HG03103 (cell line): ENCODE measurements around the gene LOXL1.
"Not testable (repeated sequence)": the region's sequence is repeated elsewhere in the genome, so short reads cannot be mapped to it uniquely, and the experiment has no call there.

Experiments used
- ATAC-seq: cut with Tn5 transposase; IDR thresholded peaks from one replicate; pipeline ENCODE4 v1.9.1; 2021; ENCODE audit warnings: low read depth; ENCODE audit not compliant: unreplicated experiment

LOXL1 gene

DNA sequence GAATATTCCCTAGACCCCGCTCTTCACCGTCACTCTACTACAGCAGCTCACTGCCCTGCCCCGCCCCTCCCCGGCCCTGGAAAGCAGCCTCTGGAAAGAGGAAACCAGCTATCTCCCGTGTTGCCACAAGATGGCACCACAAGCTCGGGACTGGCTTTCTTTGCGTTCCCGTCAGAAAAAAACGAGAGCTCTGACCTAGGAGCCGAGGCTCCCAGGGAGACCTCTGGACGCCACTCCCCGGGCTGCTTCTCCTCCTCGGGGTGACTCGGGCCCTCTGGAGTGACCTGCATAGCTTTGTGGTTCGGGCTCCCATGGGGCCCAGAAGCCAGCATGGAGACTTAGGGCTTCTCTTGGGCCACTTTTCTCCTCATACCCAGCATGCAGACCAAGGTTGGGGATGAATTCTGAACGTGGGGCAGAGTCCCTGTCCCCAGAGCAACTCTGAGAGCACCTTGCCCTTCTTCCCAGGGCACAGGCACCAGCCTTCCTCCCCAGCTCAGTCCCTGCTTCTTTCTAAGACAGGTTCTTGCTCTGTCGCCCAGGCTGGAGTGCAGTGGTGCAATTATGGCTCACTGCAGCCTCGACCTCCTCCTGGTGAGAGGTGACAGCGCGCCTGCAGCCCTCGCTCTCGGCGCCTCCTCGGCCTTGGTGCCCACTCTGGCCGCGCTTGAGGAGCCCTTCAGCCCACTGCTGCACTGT, 46.9 kb downstream of the LOXL1 start:
- ATAC-seq: peak; percentile 60

GRCh38 chr15:73973683-73974200, 47.5 kb downstream of the LOXL1 start:
- ATAC-seq: not testable (repeated sequence)

DNA sequence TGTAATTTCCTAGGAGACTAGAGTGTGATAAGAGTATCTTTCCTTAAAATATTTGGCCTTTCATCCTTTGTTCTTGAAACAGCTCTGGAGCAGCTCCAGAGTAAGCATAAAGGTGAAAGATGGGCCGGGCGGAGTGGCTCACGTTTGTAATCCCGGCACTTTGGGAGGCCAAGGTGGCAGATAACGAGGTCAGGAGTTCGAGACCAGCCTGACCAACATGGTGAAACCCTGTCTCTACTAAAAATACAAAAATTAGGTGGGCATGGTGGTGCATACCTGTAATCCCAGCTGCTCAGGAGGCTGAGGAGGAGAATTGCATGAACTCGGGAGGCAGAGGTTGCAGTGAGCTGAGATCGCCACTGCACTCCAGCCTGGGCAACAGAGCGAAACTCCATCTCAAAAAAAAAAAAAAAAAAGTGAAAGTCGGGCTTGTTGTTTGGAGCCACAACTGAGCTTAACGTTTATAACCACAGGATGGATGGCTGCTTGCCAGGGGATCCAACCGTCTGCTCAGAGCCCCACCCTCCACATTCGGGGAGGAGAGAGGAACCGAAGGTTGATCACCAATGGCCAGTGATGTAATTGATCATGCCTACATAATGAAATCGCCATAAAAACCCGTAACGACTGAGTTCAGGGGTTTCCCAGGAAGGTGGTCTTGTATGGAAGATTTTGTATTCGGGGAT, 49.3 kb downstream of the LOXL1 start:
- not testable (repeated sequence) for ATAC-seq

DNA sequence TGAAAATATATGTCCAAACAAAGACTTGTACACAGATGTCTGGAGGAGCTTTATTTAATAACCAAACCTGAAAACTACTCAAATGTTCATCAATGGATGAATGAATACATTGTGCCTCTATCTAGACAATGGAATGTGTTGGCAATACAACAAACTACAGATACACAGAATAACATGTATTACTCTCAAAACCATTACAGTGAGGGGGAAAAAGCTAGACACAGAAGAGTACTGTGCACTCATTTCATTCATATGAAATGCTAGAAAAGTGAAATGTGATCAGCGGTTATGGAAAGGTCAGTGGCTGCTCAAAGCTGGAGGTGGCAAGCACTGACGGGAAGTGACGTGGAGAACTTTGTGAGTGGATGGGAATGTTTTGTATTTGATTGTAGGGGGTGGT, 52.6 kb downstream of the LOXL1 start:
- ATAC-seq: no peak

- no peak for ATAC-seq
Observed at GRCh38 chr15:73979636-73980035, 53.4 kb downstream of the LOXL1 start.

DNA sequence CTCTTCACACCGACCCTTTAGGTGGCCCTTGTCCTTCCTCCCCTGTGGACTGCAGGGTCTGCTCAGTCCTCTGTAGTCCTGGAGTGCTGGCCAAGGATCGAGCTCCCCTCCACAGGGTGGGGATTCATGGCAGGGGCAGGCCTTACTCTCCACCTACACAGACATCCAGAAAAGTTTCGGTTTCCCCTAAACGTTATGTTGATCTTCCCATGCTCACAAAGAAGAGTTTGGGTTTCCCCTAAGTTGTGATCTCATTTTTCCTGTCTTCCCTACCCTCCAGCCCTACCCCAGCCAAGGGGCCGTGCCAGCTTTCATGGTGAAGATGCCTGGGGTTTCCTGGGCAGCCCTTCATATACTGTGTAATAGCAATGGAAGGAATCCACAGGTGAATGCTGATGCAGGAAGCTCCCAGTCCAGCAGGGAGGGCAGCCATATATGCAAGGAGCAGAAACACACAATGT, 55.5 kb downstream of the LOXL1 start:
- no peak for ATAC-seq

- ATAC-seq: peak; percentile 57
Observed at GRCh38 chr15:73982222-73982962, 56.1 kb downstream of the LOXL1 start.

DNA sequence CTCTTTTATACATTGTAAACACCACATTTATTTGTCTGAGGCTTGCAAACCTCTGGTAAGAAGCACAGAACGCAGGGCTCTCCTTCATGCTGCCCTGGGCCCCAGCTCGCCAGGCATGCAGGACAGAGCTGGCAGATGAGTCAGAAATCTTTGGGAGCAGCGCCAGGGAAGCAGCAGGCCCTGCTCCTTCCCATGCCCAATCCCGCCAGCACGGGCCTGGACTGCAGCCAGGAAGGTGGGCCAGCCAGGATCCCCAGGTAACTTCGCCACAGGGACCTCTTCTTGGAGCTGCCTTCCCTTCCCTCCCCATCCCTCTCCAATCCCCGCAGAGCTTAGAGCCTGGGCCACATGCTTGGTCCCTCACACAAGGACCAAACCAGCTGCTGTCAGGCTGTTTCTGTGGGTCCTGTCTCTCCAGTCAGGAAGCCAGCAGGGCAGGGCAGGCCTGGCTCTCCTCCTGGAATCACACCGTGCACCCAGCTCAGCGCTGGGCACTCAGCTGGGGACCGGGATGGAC, 57.0 kb downstream of the LOXL1 start:
- ATAC-seq: no peak

GRCh38 chr15:73983773-73984172, 57.5 kb downstream of the LOXL1 start:
- no peak for ATAC-seq

DNA sequence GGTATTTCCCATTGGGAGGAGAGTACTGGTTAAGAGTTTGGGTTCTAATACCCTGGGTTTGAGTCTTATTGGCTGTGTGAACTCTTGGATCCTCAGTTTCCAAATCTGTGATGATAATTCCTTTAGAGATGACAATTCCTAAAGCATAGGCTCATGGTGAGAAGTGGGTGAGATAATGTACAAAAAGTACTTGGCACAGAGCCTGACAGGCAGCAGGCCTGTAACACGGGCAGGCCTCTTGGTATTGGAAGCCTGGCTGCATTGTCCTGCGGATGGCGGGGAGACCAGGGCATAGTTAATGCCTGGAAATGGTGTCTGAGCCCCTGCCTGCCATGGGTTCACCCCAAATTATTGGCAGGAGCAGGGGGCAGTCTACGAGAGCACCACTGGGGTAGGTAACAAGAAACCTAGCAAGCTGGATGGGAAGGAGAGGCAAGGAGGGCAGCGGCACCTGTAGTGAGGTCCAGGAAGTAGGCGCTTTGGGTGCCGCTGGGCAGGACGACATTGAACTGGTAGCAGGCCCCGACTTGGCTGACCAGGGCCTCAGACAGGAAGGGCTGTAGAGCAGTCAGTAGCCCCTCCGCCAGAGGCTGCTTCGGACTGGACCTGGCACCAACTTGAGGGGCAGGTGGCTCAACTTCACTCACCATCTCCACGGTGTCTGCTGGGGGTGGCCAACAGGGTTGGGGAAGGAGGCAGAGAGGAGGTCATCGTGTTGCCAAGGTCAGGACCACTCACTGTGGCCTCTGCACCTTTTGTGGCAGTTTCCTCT, 58.1 kb downstream of the LOXL1 start:
- no peak for ATAC-seq

DNA sequence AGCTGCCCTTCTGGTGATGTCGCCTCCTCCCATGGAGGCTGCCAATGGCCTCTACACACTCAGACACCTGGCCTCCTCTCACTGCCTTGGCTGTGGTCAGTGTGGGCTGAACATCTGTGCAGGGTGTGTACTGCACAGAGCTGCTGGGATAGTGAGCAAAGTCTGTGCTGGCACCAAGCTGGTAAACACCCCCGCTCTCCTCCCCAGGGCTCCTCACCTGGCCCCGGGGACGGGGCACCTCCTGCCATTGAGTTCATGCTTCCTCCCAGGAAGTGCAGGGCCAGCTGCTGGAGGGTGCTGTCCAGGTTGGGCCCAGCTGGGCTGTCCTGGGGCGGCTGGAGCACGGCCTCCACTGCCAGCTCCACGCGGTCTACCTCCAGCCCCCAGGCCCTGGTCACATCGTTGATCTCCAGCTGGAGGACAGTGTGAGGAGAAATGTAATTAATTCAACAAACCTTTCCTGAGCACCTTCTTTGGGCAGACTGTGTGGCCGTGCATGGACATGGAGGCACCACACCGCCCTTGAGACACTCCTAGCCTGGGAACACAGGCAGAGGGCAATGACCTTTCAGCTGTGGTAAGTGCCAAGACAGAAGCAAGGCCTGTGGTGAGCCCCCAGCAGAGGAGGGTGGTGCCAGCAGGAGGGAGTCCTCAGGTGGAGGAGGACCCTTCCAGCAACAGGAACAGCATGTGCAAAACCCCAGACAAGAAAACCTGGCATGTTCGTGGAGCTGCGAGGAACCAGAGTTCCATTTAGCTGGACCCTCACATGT, 59.0 kb downstream of the LOXL1 start:
- ATAC-seq: no peak

DNA sequence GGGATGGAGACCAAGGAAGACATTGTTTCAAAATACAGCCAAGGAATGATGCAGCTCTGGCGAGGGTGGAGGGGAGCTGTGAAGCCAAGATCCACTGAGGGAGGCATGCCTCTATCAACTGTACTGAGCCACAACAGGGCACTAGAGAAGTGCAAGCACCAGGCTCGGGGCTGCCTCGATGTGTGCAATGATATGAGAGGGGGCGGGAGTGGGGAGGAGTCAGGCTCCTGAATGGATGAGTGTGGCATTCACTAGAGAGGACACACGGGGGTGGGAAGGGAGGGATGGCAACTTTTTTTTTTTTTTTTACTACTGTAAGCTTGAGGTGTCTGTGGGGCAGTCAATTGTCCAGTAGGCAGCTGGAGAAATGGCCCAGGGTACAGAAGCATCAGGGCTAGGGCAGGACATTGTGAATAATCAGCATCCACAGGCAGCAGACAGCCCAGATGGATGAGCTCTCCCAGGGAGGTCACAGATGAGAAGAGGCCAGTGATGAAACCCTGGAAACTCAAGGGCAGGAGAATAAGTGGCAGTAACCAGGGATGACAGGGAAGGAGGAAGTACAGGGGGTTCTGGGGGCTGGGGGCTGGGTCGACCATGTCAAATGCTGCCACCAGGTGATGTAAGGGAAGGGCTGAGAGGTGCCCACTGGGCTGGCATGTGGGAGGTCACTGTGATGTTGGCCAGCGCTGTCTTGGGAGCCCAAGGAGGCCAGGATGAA, 60.0 kb downstream of the LOXL1 start:
- ATAC-seq: no peak

GRCh38 chr15:73986776-73987056, 60.5 kb downstream of the LOXL1 start:
- no peak for ATAC-seq

GRCh38 chr15:73987250-73987649, 61.0 kb downstream of the LOXL1 start:
- no peak for ATAC-seq

DNA sequence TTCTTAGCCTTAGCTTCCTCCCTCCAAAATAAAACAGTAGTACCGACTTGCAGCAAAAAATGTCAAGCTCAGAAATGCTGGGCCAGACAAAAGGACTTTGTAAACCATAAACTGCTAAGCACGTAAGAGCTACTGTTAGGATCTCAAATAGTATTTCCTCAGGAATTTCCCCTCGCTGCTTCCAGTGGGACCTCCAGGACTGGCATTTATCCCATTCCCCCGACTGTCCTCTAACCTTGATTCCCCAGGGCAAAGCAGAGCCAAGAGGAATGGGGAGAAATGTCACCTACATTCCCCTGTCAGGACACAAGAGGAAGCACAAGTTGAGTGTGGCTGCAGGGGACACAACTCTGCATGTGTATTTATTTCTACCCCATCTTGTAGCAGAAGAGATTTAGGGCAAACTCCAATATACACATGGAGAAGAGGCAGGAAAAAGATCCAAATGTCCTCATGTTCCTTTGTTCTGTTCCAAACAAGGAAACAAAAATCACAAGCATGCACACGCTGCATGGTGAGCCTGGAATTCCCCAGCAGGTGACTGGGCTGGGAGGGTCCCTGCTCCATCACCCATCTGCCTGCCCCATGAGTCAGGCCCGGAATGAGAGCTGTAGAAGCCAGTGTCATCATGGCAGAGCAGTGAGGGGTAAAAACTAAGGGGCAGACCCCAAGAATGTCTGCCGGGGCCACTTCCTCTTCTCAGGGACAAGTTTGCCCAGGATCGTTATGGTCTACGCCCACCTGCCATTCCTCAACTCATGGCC, 61.6 kb downstream of the LOXL1 start:
- ATAC-seq: no peak

DNA sequence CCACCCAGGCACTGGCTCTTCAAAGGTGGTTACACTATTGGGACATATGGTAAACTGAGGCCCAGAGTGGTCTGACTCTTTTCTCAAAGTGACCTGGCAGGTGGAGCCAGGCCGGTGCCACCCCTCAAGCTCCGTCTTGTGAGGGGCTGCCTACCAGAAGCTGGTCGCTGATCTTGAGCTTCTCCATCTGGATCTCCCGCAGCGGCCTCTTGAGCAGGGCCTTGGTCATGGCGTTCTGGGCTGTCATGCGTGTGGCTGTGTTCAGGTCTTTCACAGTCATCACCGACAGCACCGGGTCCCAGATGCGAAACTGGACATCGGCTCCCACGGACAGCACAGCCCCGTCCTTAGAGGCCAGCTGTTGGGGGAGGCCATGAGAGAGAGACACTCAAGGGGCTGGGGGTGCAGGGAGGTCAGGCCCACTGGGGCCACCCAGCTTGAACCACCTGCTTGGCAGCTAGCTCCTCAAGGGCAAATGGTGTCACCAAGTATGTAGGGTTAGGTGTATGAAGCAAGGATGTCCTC, 62.2 kb downstream of the LOXL1 start:
- ATAC-seq: no peak

DNA sequence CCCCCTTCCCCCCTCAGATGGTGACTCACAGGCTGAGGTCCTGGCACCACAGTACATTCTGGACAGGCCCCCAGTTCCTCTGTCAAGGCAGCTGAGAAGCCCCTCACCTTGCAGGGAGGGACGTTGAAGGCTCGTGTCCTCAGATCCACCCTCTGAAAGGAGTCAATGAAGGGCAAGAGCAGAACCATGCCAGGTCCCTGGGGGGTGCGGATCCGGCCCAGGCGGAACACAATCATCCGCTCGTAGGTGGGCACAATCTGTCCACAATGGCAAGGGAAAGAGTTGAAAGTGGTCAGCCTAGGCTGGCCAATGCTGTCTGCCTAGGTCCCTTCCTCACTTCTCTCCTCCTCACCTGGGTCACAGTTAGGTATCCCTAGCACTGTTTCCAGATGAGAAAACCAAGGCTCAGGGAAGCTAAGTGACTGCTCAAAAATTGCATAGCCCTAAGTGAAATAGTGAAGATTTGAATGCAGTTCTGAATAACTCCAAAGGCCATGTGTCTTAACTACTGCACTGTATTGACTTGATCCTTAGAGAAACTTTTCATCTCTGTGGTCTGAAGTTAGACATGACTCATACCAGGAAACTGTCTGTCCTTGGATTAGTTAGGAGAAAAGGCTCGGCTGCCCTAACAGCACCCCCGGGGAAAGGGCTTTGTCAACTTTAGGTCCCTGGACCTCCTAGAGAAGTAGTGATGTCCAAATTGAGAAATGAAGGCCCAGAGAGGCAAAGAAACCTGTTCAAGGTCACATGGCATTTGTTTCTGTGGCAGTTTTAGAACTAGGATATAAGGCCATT, 62.9 kb downstream of the LOXL1 start:
- no peak for ATAC-seq
